Psoas muscle (tissue), 8 donors: ENCODE measurements around the gene PANK1. TPM values are rescaled to one million over a fixed set of nuclear protein-coding genes. Genes with fewer than 3 reads are reported as not detected.
A peak's percentile ranks its signal among the peaks of the same experiment; 100 is the strongest.

Source experiments
- ATAC-seq, 4 donors: fragments of 200-7000 bp; cut with Tn5 transposase; one replicate each; pipeline ENCODE4 v1.9.1; 2020; ENCODE audit warnings: moderate library complexity in 3 of 4, mild to moderate bottlenecking in 2 of 4
- DNase-seq, 2 donors: peaks; one replicate each; pipeline ENCODE4 v3.0.0-alpha.2; 2020
- H3K27ac ChIP-seq: fragments of 200-600 bp; one replicate; pipeline ENCODE4 v1.8.0; 2022
- H3K27me3 ChIP-seq, 3 donors: fragments of 200-600 bp in 1 of 3; one replicate each; pipeline versions ENCODE4 v1.6.1 to v1.8.0; 2013 to 2022; ENCODE audit warnings: low read length in 2 of 3, mild to moderate bottlenecking in 2 of 3, moderate library complexity in 1 of 3; ENCODE audit not compliant: insufficient read depth in 3 of 3
- H3K36me3 ChIP-seq, 2 donors: fragments of 200-600 bp in 1 of 2; one replicate each; pipeline versions ENCODE4 v1.6.1 to v1.8.0; 2013 to 2022; ENCODE audit warnings: low read depth in 1 of 2, mild to moderate bottlenecking in 1 of 2, moderate library complexity in 1 of 2; ENCODE audit not compliant: insufficient read depth in 1 of 2
- H3K4me1 ChIP-seq: fragments of 200-600 bp; one replicate; pipeline ENCODE4 v1.8.0; 2022
- H3K4me3 ChIP-seq: fragments of 200-600 bp; one replicate; pipeline ENCODE4 v1.8.0; 2022; ENCODE audit warnings: mild to moderate bottlenecking
- H3K9me3 ChIP-seq: fragments of 200-600 bp; one replicate; pipeline ENCODE4 v1.8.0; 2022
- CTCF ChIP-seq: fragments of 200-600 bp; IDR thresholded peaks from one replicate; pipeline ENCODE4 v1.8.0; 2022; ENCODE audit warnings: antibody characterized with exemption
- WGBS, 3 donors: extraction: QIAGEN DNeasy Blood & Tissue Kit; methylation state at CpG; one replicate each; pipeline versions ENCODE4 v1.1.6 to v1.1.7; 2013; 5-methylcytosine and 5-hydroxymethylcytosine counted together
- intact Hi-C, 2 donors: fragments of 100-400 bp; cut with DNase I; formaldehyde crosslinking; loops; one replicate each; pipeline versions ENCODE4 v1.11.0 to v1.14.2; 2022
- polyA plus RNA-seq, 3 donors: library from polyadenylated mRNA; stranded (reverse); fragments of 200-250 nt; gene quantifications; one replicate each; pipeline ENCODE4 v1.2.3, GENCODE V29; 2013
- total RNA-seq, 4 donors: library from RNA; stranded (reverse); fragmentation: NEBNext Ultra II Directional in 2 of 4; extraction: Animal tissue kit (Norgen Biotek cat#: 25700) in 2 of 4; gene quantifications; one replicate each; pipeline versions ENCODE4 v1.2.1 to v1.2.4, GENCODE V29; 2021 to 2023
- donor health status: healthy with polysubstance abuse.
- donor health status: DM: no; HTN: no; CAD: no; lungs with moderate emphysema.
- donor health status: Bipolar disorder and iron deficiency.
- donor health status: healthy.
- donor health status: DM: yes; HTN: yes; CAD: no.
- donor health status: DM: no; HTN: no; CAD: no.
- donor health status: DM: no; HTN: no; CAD: no.
- donor health status: DM: yes; HTN: yes; CAD: no.

Gene PANK1
- total and polyA plus RNA-seq, 7 donors = 0.91 to 17.0 (median 6.3) TPM

DNA sequence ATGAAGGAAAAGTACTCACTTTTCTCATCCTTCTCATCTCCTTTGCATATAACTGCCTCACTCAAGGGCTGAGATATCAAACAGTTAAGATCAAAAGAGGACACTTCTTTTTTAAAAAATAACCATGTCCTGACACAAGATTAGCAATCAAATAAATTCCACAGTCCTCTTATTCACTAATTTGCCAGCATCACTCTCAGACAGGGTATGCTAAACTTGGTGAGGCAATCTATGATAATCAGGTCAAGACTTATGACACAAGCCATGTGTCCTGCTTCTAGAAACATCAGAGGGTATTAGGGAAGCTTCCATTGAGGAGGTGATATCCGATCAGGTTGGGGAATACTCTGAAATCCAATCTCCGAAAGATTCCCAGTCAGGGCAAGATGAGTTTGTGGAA, 10.4 kb downstream of the PANK1 start:
- 39 to 65% (median 42%) methylated on average over 2 of the region's 2 CpGs for WGBS, 3 donors
- H3K4me3 ChIP-seq = no peak overlapping the region
- no peak for TF ChIP-seq CTCF
- H3K4me1 ChIP-seq = peaks cover 47% of the 10 kb centered on the region
- peak overlapping the region; percentile 87 for H3K27ac ChIP-seq
- intact Hi-C loops = loop anchor here (5.0 kb wide), 2 partner anchors 37 to 42 kb away; no protein-coding TSS in a partner anchor
- no peaks in the 10 kb centered on the region for H3K36me3 ChIP-seq
- DNase-seq (no peak), ATAC-seq (peak in 2 of 4 donors; percentile 45 to 50)
- no peaks in the 10 kb centered on the region for H3K27me3 ChIP-seq
- no peaks in the 10 kb centered on the region for H3K9me3 ChIP-seq

GRCh38 chr10:89633484-89633883, 11.6 kb downstream of the PANK1 start:
- Histone ChIP-seq H3K27ac (peak overlapping the region; percentile 87), H3K36me3 (no peaks in the 10 kb centered on the region), H3K4me3 (peak overlapping the region; percentile 37), H3K4me1 (peaks cover 40% of the 10 kb centered on the region), H3K9me3 (no peaks in the 10 kb centered on the region), H3K27me3 (no peaks in the 10 kb centered on the region)
- no peak for DNase-seq
- ATAC-seq = peak; percentile 96 to 98 (median 97)
- intact Hi-C loops = loop anchor here (5.0 kb wide), 2 partner anchors 36 to 41 kb away; no protein-coding TSS in a partner anchor
- no peak for TF ChIP-seq CTCF

GRCh38 chr10:89632824-89633223, 12.2 kb downstream of the PANK1 start:
- ATAC-seq (peak in 3 of 4 donors; percentile 2 to 24 (median 8)), DNase-seq (no peak)
- 30 to 49% (median 39%) methylated on average over 1 of the region's 1 CpG for WGBS, 3 donors
- Histone ChIP-seq H3K4me1 (peaks cover 40% of the 10 kb centered on the region), H3K27ac (peak overlapping the region; percentile 87), H3K27me3 (no peaks in the 10 kb centered on the region), H3K36me3 (no peaks in the 10 kb centered on the region), H3K9me3 (no peaks in the 10 kb centered on the region), H3K4me3 (peak overlapping the region; percentile 37)
- intact Hi-C loops = loop anchor here (5.0 kb wide), 2 partner anchors 36 to 41 kb away; no protein-coding TSS in a partner anchor
- no peak for TF ChIP-seq CTCF

GRCh38 chr10:89627830-89628229, 17.2 kb downstream of the PANK1 start:
- intact Hi-C loops = no loop called here
- no peak for TF ChIP-seq CTCF
- Histone ChIP-seq H3K4me1 (peaks cover 46% of the 10 kb centered on the region), H3K27me3 (no peaks in the 10 kb centered on the region), H3K4me3 (no peak overlapping the region), H3K27ac (no peak overlapping the region), H3K9me3 (no peaks in the 10 kb centered on the region), H3K36me3 (no peaks in the 10 kb centered on the region)
- ATAC-seq (no peak), DNase-seq (no peak)
- WGBS, 3 donors = 78 to 93% (median 79%) methylated on average over 1 of the region's 1 CpG

GRCh38 chr10:89625041-89625765, 19.8 kb downstream of the PANK1 start:
- DNase-seq (no peak), ATAC-seq (no peak)
- Histone ChIP-seq H3K4me3 (no peak overlapping the region), H3K27ac (no peak overlapping the region), H3K27me3 (no peaks in the 10 kb centered on the region), H3K9me3 (peaks cover 3% of the 10 kb centered on the region), H3K4me1 (peaks cover 25% of the 10 kb centered on the region), H3K36me3 (no peaks in the 10 kb centered on the region)
- no peak for TF ChIP-seq CTCF
- intact Hi-C loops = no loop called here
- 50 to 61% (median 60%) methylated on average over 4 of the region's 4 CpGs for WGBS, 3 donors
